PC-3 (cell line): ENCODE results near the gene RIMKLB. TPM values are rescaled to one million over a fixed set of nuclear protein-coding genes. Genes with fewer than 3 reads are reported as not detected.
"Not testable (repeated sequence)": the region's sequence is repeated elsewhere in the genome, so short reads cannot be mapped to it uniquely, and the experiment has no call there.

Source experiments
- ATAC-seq: fragments of 200-7000 bp; cut with Tn5 transposase; 2 replicates; pipeline ENCODE4 v1.9.1; 2020; ENCODE audit warnings: mild to moderate bottlenecking, moderate library complexity
- BruUV-seq: library from RNA; stranded (reverse); fragments of 400-500 nt; replicated peaks from 2 replicates; lab custom pipeline; 2021; lab: Mats Ljungman, UMichigan
- CTCF ChIA-PET: fragments of 300-600 bp; sonication (Branson Sonifier 250); formaldehyde crosslinking; loops from one replicate; lab custom pipeline; 2022; ENCODE audit warnings: antibody characterized with exemption; lab: Charles Lee
- POLR2A ChIA-PET: fragments of 300-600 bp; sonication (Branson Sonifier 250); formaldehyde crosslinking; loops from one replicate; lab custom pipeline; 2022; ENCODE audit warnings: antibody characterized with exemption; ENCODE audit not compliant: unreplicated experiment; lab: Charles Lee
- DNase-seq: peaks from one replicate; pipeline ENCODE4 v3.0.0-alpha.2; 2015
- H2AFZ ChIP-seq: fragments of 300-600 bp; sonication (generic); 2 replicates; pipeline ENCODE4 v1.6.0; 2016; ENCODE audit warnings: antibody characterized with exemption, low read length
- H3F3A ChIP-seq: fragments of 300-600 bp; sonication (generic); one replicate; pipeline ENCODE4 v1.6.0; 2017; ENCODE audit warnings: antibody characterized with exemption, low read length, control low read depth, mild to moderate bottlenecking; ENCODE audit not compliant: unreplicated experiment
- H3K27ac ChIP-seq: fragments of 300-600 bp; sonication (generic); 2 replicates; pipeline ENCODE4 v1.5.1; 2016; ENCODE audit warnings: mild to moderate bottlenecking, low read length
- H3K27me3 ChIP-seq: fragments of 300-600 bp; sonication (generic); 2 replicates; pipeline ENCODE4 v1.6.1; 2016; ENCODE audit warnings: low read length, mixed read lengths
- H3K36me3 ChIP-seq: fragments of 300-600 bp; sonication (generic); 2 replicates; pipeline ENCODE4 v1.6.1; 2016; ENCODE audit warnings: low read depth, mixed run types, low read length, mixed read lengths
- H3K4me1 ChIP-seq: fragments of 300-600 bp; sonication (generic); 2 replicates; pipeline ENCODE4 v1.5.1; 2016; ENCODE audit warnings: low read length; ENCODE audit not compliant: insufficient read depth
- H3K4me2 ChIP-seq: fragments of 300-600 bp; sonication (generic); 2 replicates; pipeline ENCODE4 v1.6.0; 2016; ENCODE audit warnings: low read length
- H3K4me3 ChIP-seq: fragments of 300-600 bp; sonication (generic); 2 replicates; pipeline ENCODE4 v1.5.1; 2016; ENCODE audit warnings: mild to moderate bottlenecking, low read length, mixed read lengths
- H3K79me2 ChIP-seq: fragments of 300-600 bp; sonication (generic); 2 replicates; pipeline ENCODE4 v1.6.1; 2017; ENCODE audit warnings: low read length, mixed read lengths
- H3K9ac ChIP-seq: fragments of 300-600 bp; sonication (generic); 2 replicates; pipeline ENCODE4 v1.6.0; 2016; ENCODE audit warnings: mild to moderate bottlenecking, low read length
- H3K9me2 ChIP-seq: fragments of 300-600 bp; sonication (generic); replicated peaks from 2 replicates; pipeline ENCODE4 v1.6.1; 2016; ENCODE audit warnings: mixed run types, low read length, mixed read lengths
- H3K9me3 ChIP-seq: fragments of 300-600 bp; sonication (generic); 2 replicates; pipeline ENCODE4 v1.6.1; 2016; ENCODE audit warnings: low read length, mixed read lengths
- H4K20me1 ChIP-seq: fragments of 300-600 bp; sonication (generic); 2 replicates; pipeline ENCODE4 v1.6.1; 2016; ENCODE audit warnings: low read length, mixed read lengths
- EZH2 ChIP-seq: fragments of 300-600 bp; sonication (generic); IDR thresholded peaks from one replicate; pipeline ENCODE4 v1.6.1; 2017; ENCODE audit warnings: antibody characterized with exemption, mild to moderate bottlenecking, low read length; ENCODE audit not compliant: unreplicated experiment
- EZH2phosphoT487 ChIP-seq: fragments of 300-600 bp; sonication (generic); IDR thresholded peaks from 2 replicates; pipeline ENCODE4 v1.6.1; 2018; ENCODE audit warnings: mild to moderate bottlenecking, antibody characterized with exemption, low read length, borderline replicate concordance
- intact Hi-C: fragments of 100-400 bp; cut with micrococcal nuclease; formaldehyde crosslinking; loops from 2 replicates; pipeline ENCODE4 v1.9.0; 2023
- total RNA-seq: library from RNA; depleted of rRNA; stranded (reverse); fragments of >200 nt; gene quantifications from 2 replicates; pipeline ENCODE4 v1.2.3, GENCODE V29; 2014
- TF ChIP-seq, protein P1 (sequence below): fragments of 300-600 bp; sonication (generic); conservative IDR thresholded peaks from 2 replicates; pipeline ENCODE4 v1.5.1; 2017; ENCODE audit warnings: antibody characterized with exemption, low read depth, mild to moderate bottlenecking, low read length

The RIMKLB gene
- total RNA-seq, 1 experiment from 2014 or later: 1.3 TPM

DNA sequence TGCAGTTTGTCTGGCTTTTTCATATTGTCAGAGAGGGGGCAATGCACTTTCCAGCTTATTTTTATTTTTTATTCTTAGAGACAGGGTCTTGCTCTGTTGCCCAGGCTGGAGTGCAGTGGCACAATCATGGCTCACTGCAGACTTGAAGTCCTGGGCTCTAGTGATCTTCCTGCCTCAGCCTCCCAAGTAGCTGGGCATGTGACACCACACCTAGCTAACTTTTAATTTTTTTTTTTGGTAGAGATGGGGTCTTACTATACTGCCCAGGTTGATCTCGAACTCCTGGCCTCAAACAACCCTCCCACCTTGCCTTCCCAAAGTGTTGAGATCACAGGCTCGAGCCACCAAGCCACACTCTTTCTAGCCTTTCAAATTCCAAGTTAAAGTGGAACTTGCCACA is 120.7 kb downstream of the RIMKLB start:
- no peaks in the 10 kb centered on the region for H3F3A ChIP-seq
- no peaks in the 10 kb centered on the region for H4K20me1 ChIP-seq
- no peak for ATAC-seq
- no peak overlapping the region for H3K27ac ChIP-seq
- H3K4me1 ChIP-seq: peaks cover 4% of the 10 kb centered on the region; the same call in 1 of the 2 replicates
- DNase-seq: no peak
- no peaks in the 10 kb centered on the region for H3K9me3 ChIP-seq
- ChIA-PET CTCF (no interaction called here), POLR2A (no interaction called here)
- intact Hi-C loops: no loop called here
- H3K9me2 ChIP-seq: no peaks in the 10 kb centered on the region
- no TSS peak for BruUV-seq
- H3K36me3 ChIP-seq: no peaks in the 10 kb centered on the region
- no peak overlapping the region for H3K9ac ChIP-seq
- no peak overlapping the region for H3K4me2 ChIP-seq
- no peaks in the 10 kb centered on the region for H3K27me3 ChIP-seq
- no peak overlapping the region for H3K4me3 ChIP-seq
- no peak overlapping the region for H2AFZ ChIP-seq
- TF ChIP-seq EZH2: no peak
- no peaks in the 10 kb centered on the region for H3K79me2 ChIP-seq

DNA sequence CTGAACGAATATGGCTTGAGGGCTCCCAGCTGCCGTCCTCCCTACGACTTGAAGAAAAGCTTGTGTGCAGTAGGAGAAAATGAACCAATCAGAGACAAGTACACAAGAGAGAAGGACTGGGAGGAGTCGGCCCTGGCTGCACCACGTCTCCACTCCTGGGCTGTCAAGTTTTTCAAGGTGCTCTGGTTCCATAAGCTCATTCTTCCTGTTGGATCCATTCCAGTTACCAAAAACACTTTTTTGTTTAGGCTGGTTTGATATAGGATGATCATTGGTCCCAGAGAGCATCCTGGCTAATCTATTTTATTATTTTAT is 121.8 kb downstream of the RIMKLB start:
- H3K4me3 ChIP-seq: no peak overlapping the region
- TF ChIP-seq, protein P1, sequence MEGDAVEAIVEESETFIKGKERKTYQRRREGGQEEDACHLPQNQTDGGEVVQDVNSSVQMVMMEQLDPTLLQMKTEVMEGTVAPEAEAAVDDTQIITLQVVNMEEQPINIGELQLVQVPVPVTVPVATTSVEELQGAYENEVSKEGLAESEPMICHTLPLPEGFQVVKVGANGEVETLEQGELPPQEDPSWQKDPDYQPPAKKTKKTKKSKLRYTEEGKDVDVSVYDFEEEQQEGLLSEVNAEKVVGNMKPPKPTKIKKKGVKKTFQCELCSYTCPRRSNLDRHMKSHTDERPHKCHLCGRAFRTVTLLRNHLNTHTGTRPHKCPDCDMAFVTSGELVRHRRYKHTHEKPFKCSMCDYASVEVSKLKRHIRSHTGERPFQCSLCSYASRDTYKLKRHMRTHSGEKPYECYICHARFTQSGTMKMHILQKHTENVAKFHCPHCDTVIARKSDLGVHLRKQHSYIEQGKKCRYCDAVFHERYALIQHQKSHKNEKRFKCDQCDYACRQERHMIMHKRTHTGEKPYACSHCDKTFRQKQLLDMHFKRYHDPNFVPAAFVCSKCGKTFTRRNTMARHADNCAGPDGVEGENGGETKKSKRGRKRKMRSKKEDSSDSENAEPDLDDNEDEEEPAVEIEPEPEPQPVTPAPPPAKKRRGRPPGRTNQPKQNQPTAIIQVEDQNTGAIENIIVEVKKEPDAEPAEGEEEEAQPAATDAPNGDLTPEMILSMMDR: no peak
- no peak for TF ChIP-seq EZH2
- no peak for TF ChIP-seq EZH2phosphoT487
- no peaks in the 10 kb centered on the region for H3K9me2 ChIP-seq
- no peaks in the 10 kb centered on the region for H3F3A ChIP-seq
- BruUV-seq: no TSS peak
- H3K36me3 ChIP-seq: no peaks in the 10 kb centered on the region
- H3K4me2 ChIP-seq: no peak overlapping the region
- CTCF ChIA-PET: no interaction called here
- ATAC-seq: no peak
- intact Hi-C loops: no loop called here
- POLR2A ChIA-PET: interaction anchor here (0.6 kb wide), 1 partner anchor 95 kb away, joined by 3 read pairs; the partner anchor contains the start of gene PHC1
- H3K4me1 ChIP-seq: peaks cover 4% of the 10 kb centered on the region; the same call in 1 of the 2 replicates
- H3K9me3 ChIP-seq: no peaks in the 10 kb centered on the region
- peak; percentile 6 for DNase-seq
- H3K27me3 ChIP-seq: no peaks in the 10 kb centered on the region
- H3K79me2 ChIP-seq: no peaks in the 10 kb centered on the region
- H3K9ac ChIP-seq: no peak overlapping the region
- no peak overlapping the region for H2AFZ ChIP-seq
- H4K20me1 ChIP-seq: no peaks in the 10 kb centered on the region
- H3K27ac ChIP-seq: no peak overlapping the region

- BruUV-seq, DNase-seq, H3K27ac ChIP-seq: not testable (repeated sequence)
These were observed 123.1 kb downstream of the RIMKLB start for GRCh38 chr12:8820676-8821407.

More at GRCh38 chr12:8820676-8821407, 123.1 kb downstream of the RIMKLB start:
- H3K4me3 ChIP-seq, H2AFZ ChIP-seq, POLR2A ChIA-PET, H3K4me1 ChIP-seq, H3K79me2 ChIP-seq, H3K9me2 ChIP-seq, H3F3A ChIP-seq, H3K36me3 ChIP-seq, H3K9me3 ChIP-seq, H3K27me3 ChIP-seq, CTCF ChIA-PET, H4K20me1 ChIP-seq, H3K4me2 ChIP-seq, ATAC-seq, H3K9ac ChIP-seq, intact Hi-C loops: not testable (repeated sequence)
